Smooth muscle cell (in vitro differentiated cells): ENCODE results near the gene ANKRD13B. TPM values are rescaled to one million over a fixed set of nuclear protein-coding genes. Genes with fewer than 3 reads are reported as not detected.

Source experiments
- DNase-seq: peaks from one replicate; lab custom pipeline; 2025; ENCODE audit not compliant: unreplicated experiment; lab: John Stamatoyannopoulos, UW
- H2AFZ ChIP-seq: fragments of 200-600 bp; sonication (generic); 2 replicates; pipeline ENCODE4 v1.6.0; 2016; ENCODE audit warnings: antibody characterized with exemption, low read depth, mild to moderate bottlenecking
- H3F3A ChIP-seq: fragments of 200-600 bp; sonication (generic); 2 replicates; pipeline ENCODE4 v1.6.0; 2017; ENCODE audit warnings: antibody characterized with exemption, low read depth
- H3K27ac ChIP-seq: fragments of 200-600 bp; sonication (generic); 2 replicates; pipeline ENCODE4 v1.5.1; 2016; ENCODE audit warnings: low read depth, mild to moderate bottlenecking
- H3K27me3 ChIP-seq: fragments of 200-600 bp; sonication (generic); 2 replicates; pipeline ENCODE4 v1.6.1; 2016; ENCODE audit warnings: low read depth, mild to moderate bottlenecking
- H3K36me3 ChIP-seq: fragments of 200-600 bp; sonication (generic); 2 replicates; pipeline ENCODE4 v1.5.1; 2016; ENCODE audit warnings: low read depth
- H3K4me1 ChIP-seq: fragments of 200-600 bp; sonication (generic); 2 replicates; pipeline ENCODE4 v1.5.1; 2016; ENCODE audit warnings: low read depth
- H3K4me2 ChIP-seq: fragments of 200-600 bp; sonication (generic); 2 replicates; pipeline ENCODE4 v1.6.0; 2016; ENCODE audit warnings: mild to moderate bottlenecking
- H3K4me3 ChIP-seq: fragments of 200-600 bp; sonication (generic); 2 replicates; pipeline ENCODE4 v1.5.1; 2016; ENCODE audit warnings: mild to moderate bottlenecking
- H3K79me2 ChIP-seq: fragments of 200-600 bp; sonication (generic); 2 replicates; pipeline ENCODE4 v1.6.0; 2016; ENCODE audit warnings: low read depth, mild to moderate bottlenecking
- H3K9ac ChIP-seq: fragments of 200-600 bp; sonication (generic); 2 replicates; pipeline ENCODE4 v1.6.0; 2016; ENCODE audit warnings: low read depth
- H3K9me3 ChIP-seq: fragments of 200-600 bp; sonication (generic); replicated peaks from 2 replicates; pipeline ENCODE4 v1.5.1; 2016; ENCODE audit warnings: low read depth
- H4K20me1 ChIP-seq: fragments of 200-600 bp; sonication (generic); 2 replicates; pipeline ENCODE4 v1.6.0; 2016; ENCODE audit warnings: low read depth
- CTCF ChIP-seq: fragments of 200-600 bp; sonication (generic); IDR thresholded peaks from 2 replicates; pipeline ENCODE4 v1.5.1; 2017; ENCODE audit warnings: borderline replicate concordance, mild to moderate bottlenecking, antibody characterized with exemption; ENCODE audit not compliant: insufficient read depth, poor library complexity, severe bottlenecking
- WGBS: methylation state at CpG from one replicate; pipeline ENCODE4 v1.1.7; 2016; ENCODE audit warnings: low lambda C conversion rate; 5-methylcytosine and 5-hydroxymethylcytosine counted together
- polyA plus RNA-seq: library from polyadenylated mRNA; unstranded; fragments of >200 nt; fragmentation: Nextera tagmentation; extraction: Ambion mirVana; gene quantifications from 2 replicates; pipeline ENCODE4 v1.2.1, GENCODE V29; 2016
- total RNA-seq: library from RNA; depleted of rRNA; stranded (reverse); fragments of >200 nt; gene quantifications from 2 replicates; pipeline ENCODE4 v1.2.3, GENCODE V29; 2014

ANKRD13B gene
- total and polyA plus RNA-seq, 2 experiments from 2014 or later = 3.6 to 6.8 TPM

DNA sequence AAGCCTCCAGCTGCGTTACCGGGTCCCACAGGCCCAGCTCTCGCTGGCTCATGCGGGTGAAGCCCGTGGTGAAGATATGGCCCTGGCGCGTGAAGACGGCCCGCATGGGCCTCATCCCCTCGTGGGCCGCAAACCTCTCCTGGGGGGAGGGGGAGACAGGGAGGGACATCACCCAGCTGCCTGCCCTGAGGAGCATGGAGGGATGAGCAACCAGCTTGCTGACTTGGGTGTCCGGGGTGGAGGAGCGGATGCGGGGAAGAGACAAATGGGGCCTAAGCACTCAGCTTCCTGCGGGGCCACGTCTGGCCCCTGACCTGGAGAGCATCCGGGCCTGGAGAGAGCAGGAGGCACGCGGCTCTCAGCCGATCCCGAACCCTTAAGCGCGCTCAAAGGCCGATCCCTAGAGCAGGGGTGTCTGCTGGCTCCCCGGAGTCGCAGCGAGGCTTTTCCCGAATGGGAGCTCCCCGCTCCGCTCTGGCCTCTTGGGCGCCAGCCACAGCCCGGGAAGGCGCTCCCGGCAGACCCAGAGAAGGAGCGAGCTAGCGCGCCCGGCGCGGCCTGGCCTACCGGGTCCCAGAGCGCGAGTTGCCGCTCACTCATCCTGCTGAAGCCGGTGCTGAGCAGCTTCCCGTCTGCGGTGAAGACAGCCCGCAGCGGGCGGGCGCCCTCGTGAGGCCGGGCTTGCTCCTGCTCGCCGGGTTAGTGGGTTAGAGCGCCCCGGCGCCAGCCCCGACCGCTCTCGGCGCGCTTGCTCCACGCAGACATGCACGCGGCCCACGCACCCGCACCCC, 24.7 kb downstream of the ANKRD13B start:
- peaks cover 26% of the 10 kb centered on the region for H3K27me3 ChIP-seq

GRCh38 chr17:29618272-29619065, 25.5 kb downstream of the ANKRD13B start:
- H3K9me3 ChIP-seq = no peaks in the 10 kb centered on the region
- no peak overlapping the region for H3K9ac ChIP-seq
- H3K4me2 ChIP-seq = peak overlapping the region; percentile 78
- peaks cover 26% of the 10 kb centered on the region for H3K27me3 ChIP-seq
- no peaks in the 10 kb centered on the region for H3F3A ChIP-seq
- no peak for DNase-seq
- 52% methylated on average over 22 of the region's 22 CpGs for WGBS
- H3K79me2 ChIP-seq = no peaks in the 10 kb centered on the region
- H3K4me1 ChIP-seq = peaks cover 35% of the 10 kb centered on the region
- H2AFZ ChIP-seq = no peak overlapping the region
- H3K4me3 ChIP-seq = peak overlapping the region; percentile 21
- no peak overlapping the region for H3K27ac ChIP-seq
- no peak for TF ChIP-seq CTCF
- H4K20me1 ChIP-seq = no peaks in the 10 kb centered on the region
- no peaks in the 10 kb centered on the region for H3K36me3 ChIP-seq

More for the DNA sequence above, 24.7 kb downstream of the ANKRD13B start:
- H3K36me3 ChIP-seq = no peaks in the 10 kb centered on the region
- H3K27ac ChIP-seq = no peak overlapping the region
- no peak for DNase-seq
- 19% methylated on average over 65 of the region's 68 CpGs for WGBS
- no peaks in the 10 kb centered on the region for H3K79me2 ChIP-seq
- peak overlapping the region; percentile 78 for H3K4me2 ChIP-seq
- H3K4me3 ChIP-seq = peak overlapping the region; percentile 21
- TF ChIP-seq CTCF = peak; percentile 48
- H3K9me3 ChIP-seq = no peaks in the 10 kb centered on the region
- no peak overlapping the region for H3K9ac ChIP-seq
- H2AFZ ChIP-seq = no peak overlapping the region
- H4K20me1 ChIP-seq = no peaks in the 10 kb centered on the region
- H3K4me1 ChIP-seq = peaks cover 31% of the 10 kb centered on the region
- H3F3A ChIP-seq = no peaks in the 10 kb centered on the region

DNA sequence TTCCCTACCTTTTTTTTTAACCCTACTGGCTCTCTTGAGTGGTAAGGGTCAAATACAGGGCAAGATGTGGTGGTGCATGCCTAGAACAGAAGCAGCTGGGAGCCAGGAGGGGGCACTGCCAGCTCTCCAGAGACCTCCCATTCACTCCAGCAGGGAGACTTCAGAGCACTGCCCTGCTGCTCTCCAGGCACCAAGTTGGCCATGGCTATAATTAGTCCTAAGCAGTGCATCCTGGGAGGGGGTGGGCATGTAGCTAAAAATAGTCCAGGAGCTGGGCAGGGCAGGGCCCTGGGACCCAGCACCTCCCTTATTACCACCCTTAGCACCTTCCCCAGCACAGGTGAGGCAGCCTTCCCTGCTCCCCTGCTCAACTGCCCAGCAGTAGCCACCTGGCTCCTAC, 26.3 kb downstream of the ANKRD13B start:
- H2AFZ ChIP-seq = no peak overlapping the region
- no peaks in the 10 kb centered on the region for H3K9me3 ChIP-seq
- H3K4me3 ChIP-seq = no peak overlapping the region
- no peak for DNase-seq
- H3K27me3 ChIP-seq = peaks cover 26% of the 10 kb centered on the region
- no peaks in the 10 kb centered on the region for H3F3A ChIP-seq
- H3K27ac ChIP-seq = no peak overlapping the region
- H3K9ac ChIP-seq = no peak overlapping the region
- H3K36me3 ChIP-seq = no peaks in the 10 kb centered on the region
- H4K20me1 ChIP-seq = no peaks in the 10 kb centered on the region
- no peak overlapping the region for H3K4me2 ChIP-seq
- no peaks in the 10 kb centered on the region for H3K79me2 ChIP-seq
- peaks cover 27% of the 10 kb centered on the region for H3K4me1 ChIP-seq
- TF ChIP-seq CTCF = peak; percentile 21
